ENCODE measurements around the gene UGDH. TPM values are rescaled to one million over a fixed set of nuclear protein-coding genes. Genes with fewer than 3 reads are reported as not detected.

The UGDH gene
- total and polyA plus RNA-seq, 10 of the 15 experiments (the other 5 are each of a cell fraction or from before 2014, with no cell fraction given) = 11.1 to 60.3 (median 26.8) TPM

GRCh38 chr4:39469429-39470077, 57.7 kb downstream of the UGDH start (continued):
- no peak for TF ChIP-seq ETV6 (conservative IDR thresholded peaks at IDR 0.05 in 1 of 2, IDR thresholded peaks at IDR 0.05 in 1 of 2; ENCODE audit: borderline replicate concordance in 1 of 2, low read depth in 1 of 2)
- no peak for TF ChIP-seq NKRF (conservative IDR thresholded peaks at IDR 0.05)
- TF ChIP-seq SPI1 (IDR thresholded peaks at IDR 0.05; ENCODE audit: borderline replicate concordance, insufficient read depth, low read depth, low read length) = no peak
- no peak for TF ChIP-seq ZBTB11 (CRISPR knock-in tag; IDR thresholded peaks at IDR 0.05)
- no peak for TF ChIP-seq REST (IDR thresholded peaks at IDR 0.05; ENCODE audit: low read depth, low read length)
- TF ChIP-seq STAT3 (IDR thresholded peaks at IDR 0.05; ENCODE audit: low read depth, low read length) = no peak

Measured in GM12878 (cell line).